ENCODE results near the gene SLC7A11. TPM values are rescaled to one million over a fixed set of nuclear protein-coding genes. Genes with fewer than 3 reads are reported as not detected.
A peak's percentile ranks its signal among the peaks of the same experiment; 100 is the strongest.

The SLC7A11 gene
- total RNA-seq, 1 donor from 2014 or later, result 13.7 TPM

DNA sequence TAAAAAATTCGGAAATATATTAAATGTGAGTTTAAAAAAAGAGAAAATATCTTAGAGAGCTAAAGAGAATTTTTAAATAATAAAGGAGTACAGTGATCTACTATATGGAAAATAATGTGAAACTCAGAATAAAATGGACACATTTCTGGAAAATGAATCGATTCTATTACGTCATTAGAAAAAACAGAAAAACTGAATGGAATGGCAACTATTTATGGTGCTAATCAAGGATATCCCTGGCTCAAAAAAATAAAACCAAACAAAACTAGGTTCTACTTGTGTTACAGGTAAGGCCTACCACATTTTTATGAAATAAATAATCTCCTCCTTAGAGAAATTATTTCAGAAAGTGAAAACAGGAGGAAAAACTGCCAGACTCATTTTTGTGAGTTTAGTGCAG, 5.5 kb upstream of the SLC7A11 start:
- TF ChIP-seq, protein P1, sequence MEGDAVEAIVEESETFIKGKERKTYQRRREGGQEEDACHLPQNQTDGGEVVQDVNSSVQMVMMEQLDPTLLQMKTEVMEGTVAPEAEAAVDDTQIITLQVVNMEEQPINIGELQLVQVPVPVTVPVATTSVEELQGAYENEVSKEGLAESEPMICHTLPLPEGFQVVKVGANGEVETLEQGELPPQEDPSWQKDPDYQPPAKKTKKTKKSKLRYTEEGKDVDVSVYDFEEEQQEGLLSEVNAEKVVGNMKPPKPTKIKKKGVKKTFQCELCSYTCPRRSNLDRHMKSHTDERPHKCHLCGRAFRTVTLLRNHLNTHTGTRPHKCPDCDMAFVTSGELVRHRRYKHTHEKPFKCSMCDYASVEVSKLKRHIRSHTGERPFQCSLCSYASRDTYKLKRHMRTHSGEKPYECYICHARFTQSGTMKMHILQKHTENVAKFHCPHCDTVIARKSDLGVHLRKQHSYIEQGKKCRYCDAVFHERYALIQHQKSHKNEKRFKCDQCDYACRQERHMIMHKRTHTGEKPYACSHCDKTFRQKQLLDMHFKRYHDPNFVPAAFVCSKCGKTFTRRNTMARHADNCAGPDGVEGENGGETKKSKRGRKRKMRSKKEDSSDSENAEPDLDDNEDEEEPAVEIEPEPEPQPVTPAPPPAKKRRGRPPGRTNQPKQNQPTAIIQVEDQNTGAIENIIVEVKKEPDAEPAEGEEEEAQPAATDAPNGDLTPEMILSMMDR (conservative IDR thresholded peaks at IDR 0.05), result no peak
- H3K4me3 Mint-ChIP-seq, result no peak overlapping the region

DNA sequence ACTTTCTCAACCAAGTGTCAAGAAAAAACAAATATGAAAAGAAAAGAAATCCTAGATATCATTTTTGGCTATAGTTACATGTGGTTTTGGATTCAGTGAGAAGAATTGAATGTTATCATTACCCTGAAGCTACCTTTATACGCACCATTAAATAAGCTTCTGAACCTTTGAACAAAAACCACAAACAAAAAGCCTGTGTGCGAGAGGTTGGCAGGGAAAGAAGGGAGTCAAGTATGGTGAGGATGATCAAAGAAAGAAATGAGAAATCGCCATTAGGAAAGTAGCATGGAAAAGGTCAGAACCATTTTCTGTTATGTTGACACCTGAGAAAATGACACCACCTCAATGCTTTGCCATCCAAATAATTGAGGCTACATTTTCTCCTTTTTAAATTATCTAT, 1.2 kb upstream of the SLC7A11 start:
- TF ChIP-seq, protein P1 (conservative IDR thresholded peaks at IDR 0.05), result no peak
- Mint-ChIP-seq H3K36me3 (no peaks in the 10 kb centered on the region), H3K27ac (peak overlapping the region; percentile 46), H3K4me3 (no peak overlapping the region), H3K4me1 (ENCODE audit: unreplicated experiment) (peaks cover 27% of the 10 kb centered on the region), H3K27me3 (no peaks in the 10 kb centered on the region), H3K9me3 (peaks cover 4% of the 10 kb centered on the region)
- no peak for DNase-seq (ENCODE audit: extremely low spot score, unreplicated experiment)

More for the DNA sequence above, 5.5 kb upstream of the SLC7A11 start:
- Mint-ChIP-seq H3K27ac (no peak overlapping the region), H3K36me3 (no peaks in the 10 kb centered on the region), H3K9me3 (peaks cover 4% of the 10 kb centered on the region), H3K27me3 (no peaks in the 10 kb centered on the region), H3K4me1 (ENCODE audit: unreplicated experiment) (peaks cover 5% of the 10 kb centered on the region)
- no peak for DNase-seq (ENCODE audit: extremely low spot score, unreplicated experiment)

DNA sequence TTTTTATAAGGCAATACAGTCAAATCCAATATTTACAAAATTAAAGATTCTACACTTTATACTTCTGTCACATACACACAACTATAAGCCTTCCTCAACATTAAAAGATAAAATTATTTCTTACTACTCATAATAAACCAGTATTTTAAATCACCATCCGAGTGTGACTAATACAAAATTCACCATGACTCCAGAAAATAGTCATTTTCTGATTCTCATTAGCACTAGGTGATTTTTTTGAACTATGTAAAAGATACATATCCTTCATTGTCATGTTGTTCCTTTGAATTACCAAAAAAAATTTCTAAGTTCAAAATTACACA, 646 bp upstream of the SLC7A11 start:
- TF ChIP-seq, protein P1 (conservative IDR thresholded peaks at IDR 0.05), result no peak
- no peak for DNase-seq (ENCODE audit: extremely low spot score, unreplicated experiment)
- Mint-ChIP-seq H3K4me3 (peak overlapping the region; percentile 96), H3K27me3 (no peaks in the 10 kb centered on the region), H3K4me1 (ENCODE audit: unreplicated experiment) (peaks cover 27% of the 10 kb centered on the region), H3K36me3 (no peaks in the 10 kb centered on the region), H3K27ac (peak overlapping the region; percentile 99), H3K9me3 (peaks cover 4% of the 10 kb centered on the region)

DNA sequence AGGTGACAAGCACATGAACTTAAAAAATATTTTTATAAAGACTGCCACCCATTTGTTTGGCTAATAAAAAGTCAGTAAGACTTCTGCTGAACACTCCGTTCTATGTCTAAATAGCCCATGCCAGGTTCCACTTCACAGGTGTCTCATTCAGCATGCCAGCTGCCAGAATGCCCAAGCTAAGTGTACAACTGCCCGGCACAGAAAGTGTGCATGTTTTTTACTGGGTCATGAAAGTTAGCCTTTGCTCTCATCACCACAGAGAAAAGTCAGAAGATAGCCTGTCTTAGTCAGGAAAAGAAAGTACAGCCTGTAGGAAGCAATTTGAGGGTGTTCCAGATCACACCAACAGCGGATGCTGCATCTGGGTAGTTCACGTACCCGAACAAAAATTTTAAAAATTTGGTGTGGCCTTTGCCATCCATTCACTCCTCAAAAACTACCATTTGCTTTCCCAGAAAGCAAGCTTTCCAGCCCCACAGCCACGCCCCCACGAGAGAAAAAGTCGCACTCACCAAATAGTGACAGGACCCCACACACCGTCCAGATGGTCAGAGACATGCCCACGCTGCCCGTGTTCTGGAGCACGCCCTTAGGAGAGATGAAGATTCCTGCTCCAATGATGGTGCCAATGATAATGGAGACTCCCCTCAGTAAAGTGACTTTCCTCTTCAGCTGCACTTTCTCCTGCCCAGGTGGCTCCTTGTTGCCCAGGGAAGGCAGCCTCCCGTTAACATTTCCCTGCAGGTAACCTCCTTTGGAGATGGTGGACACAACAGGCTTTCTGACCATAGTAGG, 671 bp downstream of the SLC7A11 start:
- peaks cover 29% of the 10 kb centered on the region for H3K4me1 Mint-ChIP-seq (ENCODE audit: unreplicated experiment)
- peak overlapping the region; percentile 99 for H3K27ac Mint-ChIP-seq
- H3K9me3 Mint-ChIP-seq, result peaks cover 5% of the 10 kb centered on the region

GRCh38 chr4:138239491-138239890, 2.7 kb downstream of the SLC7A11 start:
- H3K36me3 Mint-ChIP-seq, result peaks cover 5% of the 10 kb centered on the region
- no peak for DNase-seq (ENCODE audit: extremely low spot score, unreplicated experiment)
- peak overlapping the region; percentile 96 for H3K4me3 Mint-ChIP-seq
- no peak overlapping the region for H3K27ac Mint-ChIP-seq
- TF ChIP-seq, protein P1 (conservative IDR thresholded peaks at IDR 0.05), result no peak
- H3K27me3 Mint-ChIP-seq, result no peaks in the 10 kb centered on the region
- peaks cover 33% of the 10 kb centered on the region for H3K4me1 Mint-ChIP-seq (ENCODE audit: unreplicated experiment)
- H3K9me3 Mint-ChIP-seq, result peaks cover 7% of the 10 kb centered on the region

More for the DNA sequence above, 671 bp downstream of the SLC7A11 start:
- no peak for DNase-seq (ENCODE audit: extremely low spot score, unreplicated experiment)
- H3K36me3 Mint-ChIP-seq, result peaks cover 2% of the 10 kb centered on the region
- peak overlapping the region; percentile 96 for H3K4me3 Mint-ChIP-seq
- TF ChIP-seq, protein P1 (conservative IDR thresholded peaks at IDR 0.05), result no peak
- H3K27me3 Mint-ChIP-seq, result no peaks in the 10 kb centered on the region
